ENCODE results near the gene CHAD. TPM values are rescaled to one million over a fixed set of nuclear protein-coding genes. Genes with fewer than 3 reads are reported as not detected.
A peak's percentile ranks its signal among the peaks of the same experiment; 100 is the strongest.

CHAD gene
- total RNA-seq, 1 experiment from 2014 or later: not detected

DNA sequence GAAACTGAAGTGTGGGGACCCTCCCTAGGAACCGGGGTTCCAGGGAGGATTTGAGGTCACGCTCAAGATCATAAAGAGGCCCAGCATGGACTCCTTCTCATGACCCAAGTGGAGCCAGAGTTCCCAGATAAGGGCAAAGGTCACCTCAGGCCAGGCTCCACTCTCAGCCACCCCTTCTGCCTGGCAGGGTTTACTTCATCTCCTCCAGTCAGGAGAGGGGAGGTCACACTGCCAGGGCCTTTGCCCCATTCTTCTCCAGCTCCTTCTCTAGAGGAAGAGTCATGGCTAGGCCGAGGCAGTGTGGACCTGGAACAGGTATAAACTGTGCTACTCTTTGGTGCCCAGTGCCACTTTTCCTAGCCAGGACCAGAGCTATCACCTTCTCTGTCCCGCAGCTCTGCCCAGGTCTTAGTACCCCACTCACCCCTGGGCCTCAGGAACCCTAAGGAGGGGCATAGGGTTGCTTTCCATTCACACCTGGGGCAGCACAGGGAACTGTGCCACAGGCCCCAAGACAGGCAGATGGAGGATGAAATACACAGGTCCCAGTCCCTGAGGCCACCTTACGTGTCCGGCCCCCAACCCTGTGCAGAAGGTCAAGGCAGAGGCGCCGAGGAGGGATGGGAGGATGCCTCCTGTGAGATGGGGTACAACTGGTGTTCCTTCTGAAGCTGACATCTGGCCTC lies 43.5 kb downstream of the CHAD start:
- no TSS peak for BruUV-seq (replicated peaks)
- peaks cover 5% of the 10 kb centered on the region for H3K36me3 Mint-ChIP-seq (ENCODE audit: insufficient read depth, unreplicated experiment)
- peak overlapping the region; percentile 74 for H3K4me3 ChIP-seq (ENCODE audit: low read depth, low read length)
- H3K27me3 ChIP-seq (replicated peaks; ENCODE audit: control insufficient read depth, insufficient read depth, low read length): no peaks in the 10 kb centered on the region
- H3K4me1 Mint-ChIP-seq (ENCODE audit: low read depth, unreplicated experiment): peaks cover 57% of the 10 kb centered on the region
- no peaks in the 10 kb centered on the region for H3K9me3 Mint-ChIP-seq (ENCODE audit: unreplicated experiment)
- POLR2A ChIA-PET: interaction anchor here (0.6 to 1.3 kb wide), 2 partner anchors 28 to 694 kb away, joined by 4 to 8 read pairs; partner anchors contain the start of gene LRRC59
- peak overlapping the region; percentile 80 for H3K4me3 Mint-ChIP-seq (ENCODE audit: unreplicated experiment)
- H3K9me3 ChIP-seq: no peaks in the 10 kb centered on the region
- TF ChIP-seq, protein P1, sequence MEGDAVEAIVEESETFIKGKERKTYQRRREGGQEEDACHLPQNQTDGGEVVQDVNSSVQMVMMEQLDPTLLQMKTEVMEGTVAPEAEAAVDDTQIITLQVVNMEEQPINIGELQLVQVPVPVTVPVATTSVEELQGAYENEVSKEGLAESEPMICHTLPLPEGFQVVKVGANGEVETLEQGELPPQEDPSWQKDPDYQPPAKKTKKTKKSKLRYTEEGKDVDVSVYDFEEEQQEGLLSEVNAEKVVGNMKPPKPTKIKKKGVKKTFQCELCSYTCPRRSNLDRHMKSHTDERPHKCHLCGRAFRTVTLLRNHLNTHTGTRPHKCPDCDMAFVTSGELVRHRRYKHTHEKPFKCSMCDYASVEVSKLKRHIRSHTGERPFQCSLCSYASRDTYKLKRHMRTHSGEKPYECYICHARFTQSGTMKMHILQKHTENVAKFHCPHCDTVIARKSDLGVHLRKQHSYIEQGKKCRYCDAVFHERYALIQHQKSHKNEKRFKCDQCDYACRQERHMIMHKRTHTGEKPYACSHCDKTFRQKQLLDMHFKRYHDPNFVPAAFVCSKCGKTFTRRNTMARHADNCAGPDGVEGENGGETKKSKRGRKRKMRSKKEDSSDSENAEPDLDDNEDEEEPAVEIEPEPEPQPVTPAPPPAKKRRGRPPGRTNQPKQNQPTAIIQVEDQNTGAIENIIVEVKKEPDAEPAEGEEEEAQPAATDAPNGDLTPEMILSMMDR (IDR thresholded peaks at IDR 0.05; ENCODE audit: insufficient read depth in 1 of 2, low read depth in 1 of 2, low read length in 1 of 2, severe bottlenecking in 1 of 2, unreplicated experiment in 1 of 2): no peak
- intact Hi-C loops (cut with micrococcal nuclease; ENCODE audit: unreplicated experiment): no loop called here
- CTCF ChIA-PET: interaction anchor here (0.6 to 3.6 kb wide), 9 partner anchors 15 to 420 kb away, joined by 3 to 40 read pairs (median 6); partner anchors contain the start of gene LRRC59
- H3K36me3 ChIP-seq (ENCODE audit: control insufficient read depth, insufficient read depth, low read length): no peaks in the 10 kb centered on the region
- no peak for DNase-seq
- peaks cover 60% of the 10 kb centered on the region for H3K4me1 ChIP-seq
- peak overlapping the region; percentile 54 for H3K27ac Mint-ChIP-seq (ENCODE audit: unreplicated experiment)
- no peaks in the 10 kb centered on the region for H3K27me3 Mint-ChIP-seq (ENCODE audit: insufficient read depth, unreplicated experiment)

DNA sequence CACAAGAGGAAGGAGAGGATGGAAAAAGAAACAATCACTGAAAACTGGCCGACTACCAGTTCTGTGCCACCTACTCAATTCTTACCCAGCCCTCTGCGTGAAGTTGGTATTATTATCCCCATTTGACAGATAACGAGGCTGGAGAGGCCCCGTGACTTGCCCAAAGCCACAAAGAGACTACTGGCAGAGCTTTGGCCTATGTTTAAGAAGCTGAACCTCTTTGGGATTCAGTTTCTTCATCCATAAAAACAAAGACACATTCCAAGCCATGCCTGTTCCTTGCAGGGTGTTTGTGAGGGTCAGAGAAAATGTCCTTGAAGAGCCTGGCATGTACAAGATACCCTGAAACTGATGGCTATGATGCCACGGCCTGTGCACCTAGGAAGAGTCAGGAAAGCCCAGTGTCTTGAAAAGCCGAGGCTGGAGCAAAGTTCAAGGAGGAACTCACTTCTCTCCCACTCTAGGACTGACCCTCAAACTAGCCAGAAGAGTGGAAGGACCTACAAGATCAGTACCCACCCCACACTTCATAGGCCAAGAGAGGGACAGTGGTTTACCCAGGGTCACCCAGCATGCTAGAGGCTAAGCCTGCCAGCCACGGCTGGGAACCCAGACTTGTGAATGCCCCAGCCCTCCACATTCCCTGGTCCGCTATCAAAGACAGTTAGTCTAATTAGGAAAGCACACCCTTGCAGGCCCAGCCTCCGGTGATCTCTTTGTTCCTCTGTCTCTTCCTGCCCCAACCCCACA lies 44.3 kb downstream of the CHAD start:
- no peaks in the 10 kb centered on the region for H3K9me3 Mint-ChIP-seq (ENCODE audit: unreplicated experiment)
- peaks cover 50% of the 10 kb centered on the region for H3K4me1 Mint-ChIP-seq (ENCODE audit: low read depth, unreplicated experiment)
- Histone ChIP-seq H3K27me3 (replicated peaks; ENCODE audit: control insufficient read depth, insufficient read depth, low read length) (no peaks in the 10 kb centered on the region), H3K9me3 (no peaks in the 10 kb centered on the region), H3K4me3 (ENCODE audit: low read depth, low read length) (no peak overlapping the region), H3K4me1 (peaks cover 54% of the 10 kb centered on the region), H3K36me3 (ENCODE audit: control insufficient read depth, insufficient read depth, low read length) (no peaks in the 10 kb centered on the region)
- H3K4me3 Mint-ChIP-seq (ENCODE audit: unreplicated experiment): peak overlapping the region; percentile 34
- ChIA-PET CTCF (interaction anchor here (1.0 to 3.6 kb wide), 3 partner anchors 19 to 60 kb away, joined by 3 to 40 read pairs (median 4); partner anchors contain the start of gene LRRC59), POLR2A (no interaction called here)
- intact Hi-C loops (cut with micrococcal nuclease; ENCODE audit: unreplicated experiment): no loop called here
- peak overlapping the region; percentile 54 for H3K27ac Mint-ChIP-seq (ENCODE audit: unreplicated experiment)
- TF ChIP-seq, protein P1 (IDR thresholded peaks at IDR 0.05; ENCODE audit: insufficient read depth in 1 of 2, low read depth in 1 of 2, low read length in 1 of 2, severe bottlenecking in 1 of 2, unreplicated experiment in 1 of 2): no peak
- DNase-seq: peak in 1 of 2 experiments; percentile 50
- H3K36me3 Mint-ChIP-seq (ENCODE audit: insufficient read depth, unreplicated experiment): no peaks in the 10 kb centered on the region
- BruUV-seq (replicated peaks): no TSS peak
- no peaks in the 10 kb centered on the region for H3K27me3 Mint-ChIP-seq (ENCODE audit: insufficient read depth, unreplicated experiment)

DNA sequence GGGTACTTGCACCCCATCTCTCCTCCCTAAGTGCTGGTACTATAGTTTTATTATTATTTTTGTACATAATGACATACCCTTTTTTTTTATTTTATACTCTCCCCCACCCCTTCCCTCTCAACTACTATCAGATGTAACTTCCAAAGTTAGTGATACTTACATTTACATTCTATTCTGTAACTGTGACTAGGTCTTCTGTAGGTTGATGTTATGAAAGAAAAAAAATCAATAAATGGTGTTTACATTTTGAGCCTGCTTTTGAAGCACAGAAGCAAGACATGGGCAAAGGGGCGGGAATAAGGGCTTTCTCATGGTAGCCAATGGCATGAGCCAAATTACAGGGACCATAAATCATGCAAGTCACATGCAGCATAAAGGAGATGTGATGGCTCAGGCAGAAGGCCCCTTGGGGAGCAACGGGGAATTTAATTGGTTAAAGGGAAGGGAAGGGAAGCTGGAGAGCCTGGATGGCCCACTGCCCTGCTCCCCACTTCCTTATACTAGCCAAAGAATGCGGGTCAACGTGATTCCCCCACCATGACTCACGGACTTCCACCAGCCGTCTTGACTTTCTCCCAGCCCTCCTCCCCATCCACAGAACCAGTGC lies 45.0 kb downstream of the CHAD start:
- peaks cover 3% of the 10 kb centered on the region for H3K27me3 Mint-ChIP-seq (ENCODE audit: insufficient read depth, unreplicated experiment)
- intact Hi-C loops (cut with micrococcal nuclease; ENCODE audit: unreplicated experiment): no loop called here
- Histone ChIP-seq H3K9me3 (0 out of 2 replicates have a peak, but pooled peaks cover 3% of the 10 kb centered on the region), H3K36me3 (ENCODE audit: control insufficient read depth, insufficient read depth, low read length) (no peaks in the 10 kb centered on the region), H3K4me3 (ENCODE audit: low read depth, low read length) (no peak overlapping the region), H3K4me1 (peaks cover 46% of the 10 kb centered on the region), H3K27me3 (replicated peaks; ENCODE audit: control insufficient read depth, insufficient read depth, low read length) (no peaks in the 10 kb centered on the region)
- BruUV-seq (replicated peaks): no TSS peak
- DNase-seq: peak; percentile 65 to 85
- peaks cover 7% of the 10 kb centered on the region for H3K9me3 Mint-ChIP-seq (ENCODE audit: unreplicated experiment)
- CTCF ChIA-PET: interaction anchor here (1.4 kb wide), 1 partner anchor 20 kb away, joined by 3 read pairs; no protein-coding TSS in a partner anchor
- peak overlapping the region; percentile 34 for H3K4me3 Mint-ChIP-seq (ENCODE audit: unreplicated experiment)
- H3K27ac Mint-ChIP-seq (ENCODE audit: unreplicated experiment): peak overlapping the region; percentile 54
- TF ChIP-seq, protein P1 (IDR thresholded peaks at IDR 0.05; ENCODE audit: insufficient read depth in 1 of 2, low read depth in 1 of 2, low read length in 1 of 2, severe bottlenecking in 1 of 2, unreplicated experiment in 1 of 2): no peak
- H3K36me3 Mint-ChIP-seq (ENCODE audit: insufficient read depth, unreplicated experiment): no peaks in the 10 kb centered on the region
- peaks cover 44% of the 10 kb centered on the region for H3K4me1 Mint-ChIP-seq (ENCODE audit: low read depth, unreplicated experiment)
- POLR2A ChIA-PET: no interaction called here
